ENCODE data around the gene MRPL46. TPM values are rescaled to one million over a fixed set of nuclear protein-coding genes. Genes with fewer than 3 reads are reported as not detected.
"Not testable (repeated sequence)": the region's sequence is repeated elsewhere in the genome, so short reads cannot be mapped to it uniquely, and the experiment has no call there.

The MRPL46 gene
- polyA plus RNA-seq, 1 donor (not counting 4 experiments of a cell fraction or from before 2014, with no cell fraction given) = 26.3 TPM

GRCh38 chr15:88470625-88471372, 3.6 kb upstream of the MRPL46 start:
- Histone ChIP-seq H3K27me3 (ENCODE audit: control insufficient read depth, extremely low read depth, insufficient read depth, low read length) (no peaks in the 10 kb centered on the region), H3K79me2 (ENCODE audit: control insufficient read depth, insufficient read depth, low read length) (peaks cover 33% of the 10 kb centered on the region), H3K4me1 (ENCODE audit: control insufficient read depth, extremely low read depth, insufficient read depth, low read length) (peaks cover 13% of the 10 kb centered on the region), H3K9me1 (ENCODE audit: control insufficient read depth, extremely low read depth, insufficient read depth, low read length) (no peaks in the 10 kb centered on the region), H3K9me3 (ENCODE audit: control insufficient read depth, low read depth, low read length) (no peaks in the 10 kb centered on the region), H3K36me3 (ENCODE audit: control insufficient read depth in 2 of 2, extremely low read depth in 1 of 2, insufficient read depth in 2 of 2, low read length in 2 of 2) (peaks cover 3 to 11% of the 10 kb centered on the region in 2 experiments), H3K4me2 (ENCODE audit: control insufficient read depth, extremely low read depth, insufficient read depth, low read depth, low read length) (no peak overlapping the region), H3K9ac (ENCODE audit: control insufficient read depth, extremely low read depth, insufficient read depth, low read length) (no peak overlapping the region), H3K27ac (ENCODE audit: control insufficient read depth, insufficient read depth, low read length) (no peak overlapping the region), H3K4me3 (ENCODE audit: control insufficient read depth in 2 of 3, extremely low read depth in 1 of 3, insufficient read depth in 2 of 3, low read depth in 1 of 3, low read length in 3 of 3) (no peak overlapping the region), H4K20me1 (ENCODE audit: control insufficient read depth, extremely low read depth, insufficient read depth, low read length) (no peaks in the 10 kb centered on the region), H2AFZ (ENCODE audit: control insufficient read depth, low read length) (no peak overlapping the region)
- FAIRE-seq = no peak
- DNase-seq (ENCODE audit: low read depth, low spot score) = no peak
- TF ChIP-seq CTCF (optimal IDR thresholded peaks at IDR 0.05 in 1 of 3, IDR thresholded peaks at IDR 0.05 in 1 of 3, conservative IDR thresholded peaks at IDR 0.05 in 1 of 3; ENCODE audit: extremely low read depth in 1 of 3, insufficient read depth in 2 of 3, low read length in 3 of 3) = peak in 1 of 3 experiments; percentile 15
- TF ChIP-seq EZH2 (IDR thresholded peaks at IDR 0.05; ENCODE audit: low read length) = no peak
- dilution Hi-C loops (cut with MboI; ENCODE audit: extremely low pct_ligation_motif_present, low sequenced_read_pairs) = no loop called here

- TF ChIP-seq CTCF (optimal IDR thresholded peaks at IDR 0.05 in 1 of 3, IDR thresholded peaks at IDR 0.05 in 1 of 3, conservative IDR thresholded peaks at IDR 0.05 in 1 of 3; ENCODE audit: extremely low read depth in 1 of 3, insufficient read depth in 2 of 3, low read length in 3 of 3) (no peak), EZH2 (IDR thresholded peaks at IDR 0.05; ENCODE audit: low read length) (no peak)
- dilution Hi-C loops (cut with MboI; ENCODE audit: extremely low pct_ligation_motif_present, low sequenced_read_pairs) = no loop called here
- Histone ChIP-seq H4K20me1 (ENCODE audit: control insufficient read depth, extremely low read depth, insufficient read depth, low read length) (no peaks in the 10 kb centered on the region), H3K27ac (ENCODE audit: control insufficient read depth, insufficient read depth, low read length) (no peak overlapping the region), H2AFZ (ENCODE audit: control insufficient read depth, low read length) (no peak overlapping the region), H3K4me3 (ENCODE audit: control insufficient read depth in 2 of 3, extremely low read depth in 1 of 3, insufficient read depth in 2 of 3, low read depth in 1 of 3, low read length in 3 of 3) (no peak overlapping the region), H3K9ac (ENCODE audit: control insufficient read depth, extremely low read depth, insufficient read depth, low read length) (no peak overlapping the region), H3K4me2 (ENCODE audit: control insufficient read depth, extremely low read depth, insufficient read depth, low read depth, low read length) (no peak overlapping the region), H3K9me3 (ENCODE audit: control insufficient read depth, low read depth, low read length) (no peaks in the 10 kb centered on the region), H3K27me3 (ENCODE audit: control insufficient read depth, extremely low read depth, insufficient read depth, low read length) (no peaks in the 10 kb centered on the region), H3K9me1 (ENCODE audit: control insufficient read depth, extremely low read depth, insufficient read depth, low read length) (no peaks in the 10 kb centered on the region), H3K4me1 (ENCODE audit: control insufficient read depth, extremely low read depth, insufficient read depth, low read length) (peaks cover 16% of the 10 kb centered on the region), H3K36me3 (ENCODE audit: control insufficient read depth in 2 of 2, extremely low read depth in 1 of 2, insufficient read depth in 2 of 2, low read length in 2 of 2) (peaks cover 6 to 11% of the 10 kb centered on the region in 2 experiments), H3K79me2 (ENCODE audit: control insufficient read depth, insufficient read depth, low read length) (peaks cover 40% of the 10 kb centered on the region)
- FAIRE-seq (no peak), DNase-seq (ENCODE audit: low read depth, low spot score) (no peak)
Observed at GRCh38 chr15:88469321-88469720, 2.1 kb upstream of the MRPL46 start.

GRCh38 chr15:88468721-88469120, 1.5 kb upstream of the MRPL46 start:
- H3K4me3 ChIP-seq (ENCODE audit: control insufficient read depth in 2 of 3, extremely low read depth in 1 of 3, insufficient read depth in 2 of 3, low read depth in 1 of 3, low read length in 3 of 3); H3K27ac ChIP-seq (ENCODE audit: control insufficient read depth, insufficient read depth, low read length); H3K9ac ChIP-seq (ENCODE audit: control insufficient read depth, extremely low read depth, insufficient read depth, low read length); dilution Hi-C loops (cut with MboI; ENCODE audit: extremely low pct_ligation_motif_present, low sequenced_read_pairs); H2AFZ ChIP-seq (ENCODE audit: control insufficient read depth, low read length); H3K27me3 ChIP-seq (ENCODE audit: control insufficient read depth, extremely low read depth, insufficient read depth, low read length); H4K20me1 ChIP-seq (ENCODE audit: control insufficient read depth, extremely low read depth, insufficient read depth, low read length); DNase-seq (ENCODE audit: low read depth, low spot score); H3K9me3 ChIP-seq (ENCODE audit: control insufficient read depth, low read depth, low read length); FAIRE-seq; H3K9me1 ChIP-seq (ENCODE audit: control insufficient read depth, extremely low read depth, insufficient read depth, low read length): not testable (repeated sequence)
- Histone ChIP-seq H3K36me3 (ENCODE audit: control insufficient read depth in 2 of 2, extremely low read depth in 1 of 2, insufficient read depth in 2 of 2, low read length in 2 of 2) (peaks cover 9 to 13% of the 10 kb centered on the region in 2 experiments), H3K79me2 (ENCODE audit: control insufficient read depth, insufficient read depth, low read length) (peaks cover 40% of the 10 kb centered on the region), H3K4me1 (ENCODE audit: control insufficient read depth, extremely low read depth, insufficient read depth, low read length) (peaks cover 16% of the 10 kb centered on the region), H3K4me2 (ENCODE audit: control insufficient read depth, extremely low read depth, insufficient read depth, low read depth, low read length) (peak overlapping the region; percentile 95)
